ENCODE data around the gene PLPP3. TPM values are rescaled to one million over a fixed set of nuclear protein-coding genes. Genes with fewer than 3 reads are reported as not detected.

PLPP3 gene
- total RNA-seq, 1 donor from 2014 or later, result 61.8 TPM

- DNase-seq (ENCODE audit: low spot score in 2 of 2, unreplicated experiment in 2 of 2), result peak; percentile 31 to 68
- Mint-ChIP-seq H3K27ac (peak overlapping the region; percentile 95), H3K36me3 (no peaks in the 10 kb centered on the region), H3K4me3 (peak overlapping the region; percentile 93), H3K27me3 (ENCODE audit: low read depth) (no peaks in the 10 kb centered on the region), H3K4me1 (peaks cover 70% of the 10 kb centered on the region), H3K9me3 (no peaks in the 10 kb centered on the region)
- TF ChIP-seq CTCF (IDR thresholded peaks at IDR 0.05; ENCODE audit: unreplicated experiment), result no peak
Measured at GRCh38 chr1:56578138-56578962, 1.0 kb downstream of the PLPP3 start.

- no peak for TF ChIP-seq CTCF (IDR thresholded peaks at IDR 0.05; ENCODE audit: unreplicated experiment)
- Mint-ChIP-seq H3K27ac (peak overlapping the region; percentile 95), H3K9me3 (no peaks in the 10 kb centered on the region), H3K4me3 (peak overlapping the region; percentile 93), H3K4me1 (peaks cover 75% of the 10 kb centered on the region), H3K27me3 (ENCODE audit: low read depth) (no peaks in the 10 kb centered on the region), H3K36me3 (no peaks in the 10 kb centered on the region)
- DNase-seq (ENCODE audit: low spot score in 2 of 2, unreplicated experiment in 2 of 2), result no peak
Measured at GRCh38 chr1:56577406-56578137, 1.8 kb downstream of the PLPP3 start.

- Mint-ChIP-seq H3K27me3 (ENCODE audit: low read depth) (no peaks in the 10 kb centered on the region), H3K9me3 (no peaks in the 10 kb centered on the region), H3K4me3 (peak overlapping the region; percentile 93), H3K4me1 (peaks cover 74% of the 10 kb centered on the region), H3K27ac (peak overlapping the region; percentile 95), H3K36me3 (no peaks in the 10 kb centered on the region)
- peak; percentile 26 for TF ChIP-seq CTCF (IDR thresholded peaks at IDR 0.05; ENCODE audit: unreplicated experiment)
- DNase-seq (ENCODE audit: low spot score in 2 of 2, unreplicated experiment in 2 of 2), result no peak
Measured at GRCh38 chr1:56576880-56577405, 2.4 kb downstream of the PLPP3 start.

GRCh38 chr1:56575865-56576264 lies 3.5 kb downstream of the PLPP3 start:
- peak overlapping the region; percentile 93 for H3K4me3 Mint-ChIP-seq
- H3K27ac Mint-ChIP-seq, result peak overlapping the region; percentile 86
- no peak for DNase-seq (ENCODE audit: low spot score in 2 of 2, unreplicated experiment in 2 of 2)
- H3K36me3 Mint-ChIP-seq, result no peaks in the 10 kb centered on the region
- peaks cover 73% of the 10 kb centered on the region for H3K4me1 Mint-ChIP-seq
- H3K9me3 Mint-ChIP-seq, result no peaks in the 10 kb centered on the region
- no peak for TF ChIP-seq CTCF (IDR thresholded peaks at IDR 0.05; ENCODE audit: unreplicated experiment)
- H3K27me3 Mint-ChIP-seq (ENCODE audit: low read depth), result no peaks in the 10 kb centered on the region

GRCh38 chr1:56574794-56575193 lies 4.6 kb downstream of the PLPP3 start:
- H3K9me3 Mint-ChIP-seq, result no peaks in the 10 kb centered on the region
- DNase-seq (ENCODE audit: low spot score in 2 of 2, unreplicated experiment in 2 of 2), result no peak
- peaks cover 73% of the 10 kb centered on the region for H3K4me1 Mint-ChIP-seq
- no peak overlapping the region for H3K4me3 Mint-ChIP-seq
- H3K27ac Mint-ChIP-seq, result no peak overlapping the region
- no peak for TF ChIP-seq CTCF (IDR thresholded peaks at IDR 0.05; ENCODE audit: unreplicated experiment)
- H3K27me3 Mint-ChIP-seq (ENCODE audit: low read depth), result no peaks in the 10 kb centered on the region
- H3K36me3 Mint-ChIP-seq, result no peaks in the 10 kb centered on the region
